HG02943 (cell line): ENCODE measurements around the gene CD82.
"Not testable (repeated sequence)": the region's sequence is repeated elsewhere in the genome, so short reads cannot be mapped to it uniquely, and the experiment has no call there.

Experiments used
- ATAC-seq: cut with Tn5 transposase; IDR thresholded peaks from one replicate; pipeline ENCODE4 v1.9.1; 2021; ENCODE audit warnings: mild to moderate bottlenecking, low read depth, moderate library complexity; ENCODE audit not compliant: unreplicated experiment

The CD82 gene

DNA sequence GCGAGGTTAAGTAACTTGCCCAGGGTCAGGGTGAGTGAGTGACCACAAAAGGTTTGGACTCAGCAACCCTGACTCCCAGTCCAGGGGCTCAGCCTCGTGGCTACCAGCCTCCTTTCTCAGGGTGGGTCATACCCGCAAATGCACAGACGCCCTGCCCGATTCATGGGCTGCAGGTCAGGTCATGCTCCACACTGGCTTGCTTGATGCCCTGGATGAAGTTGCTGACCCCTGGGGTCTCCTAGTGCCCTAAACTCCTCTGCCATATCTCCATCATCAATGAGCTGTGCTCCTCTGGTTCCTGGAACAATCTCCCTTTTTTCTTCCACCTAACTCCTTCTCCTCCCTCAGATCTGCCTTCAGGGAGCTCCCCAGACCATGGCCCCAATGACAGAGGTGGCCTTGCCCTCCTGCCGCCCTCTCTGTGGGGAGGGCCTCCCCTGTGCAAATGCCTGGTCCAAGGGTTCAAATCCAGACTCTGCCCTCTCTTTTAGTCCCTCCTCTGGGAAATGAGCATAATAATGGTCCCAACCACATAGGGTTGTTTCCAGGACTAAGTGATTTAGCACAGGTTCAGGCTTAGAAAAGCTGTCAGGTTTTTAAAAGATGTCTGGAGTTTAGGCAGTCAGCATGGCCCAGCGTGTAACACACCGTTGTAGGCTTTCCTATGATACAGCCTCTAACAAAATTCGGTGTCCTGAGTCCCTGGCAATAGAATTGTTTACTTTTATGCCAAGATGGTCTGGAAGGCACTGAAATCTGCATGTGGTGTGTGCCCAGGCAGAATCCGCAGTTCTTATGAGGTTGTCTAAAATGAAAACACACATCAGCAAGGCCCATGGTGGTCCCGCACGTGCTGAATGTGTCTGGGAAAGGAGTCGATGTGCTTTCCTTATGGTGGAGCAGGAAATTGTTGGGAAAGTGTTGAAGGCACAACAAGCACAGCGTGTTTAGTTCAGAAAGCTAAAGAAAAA, 63.6 kb downstream of the CD82 start:
- no peak for ATAC-seq

DNA sequence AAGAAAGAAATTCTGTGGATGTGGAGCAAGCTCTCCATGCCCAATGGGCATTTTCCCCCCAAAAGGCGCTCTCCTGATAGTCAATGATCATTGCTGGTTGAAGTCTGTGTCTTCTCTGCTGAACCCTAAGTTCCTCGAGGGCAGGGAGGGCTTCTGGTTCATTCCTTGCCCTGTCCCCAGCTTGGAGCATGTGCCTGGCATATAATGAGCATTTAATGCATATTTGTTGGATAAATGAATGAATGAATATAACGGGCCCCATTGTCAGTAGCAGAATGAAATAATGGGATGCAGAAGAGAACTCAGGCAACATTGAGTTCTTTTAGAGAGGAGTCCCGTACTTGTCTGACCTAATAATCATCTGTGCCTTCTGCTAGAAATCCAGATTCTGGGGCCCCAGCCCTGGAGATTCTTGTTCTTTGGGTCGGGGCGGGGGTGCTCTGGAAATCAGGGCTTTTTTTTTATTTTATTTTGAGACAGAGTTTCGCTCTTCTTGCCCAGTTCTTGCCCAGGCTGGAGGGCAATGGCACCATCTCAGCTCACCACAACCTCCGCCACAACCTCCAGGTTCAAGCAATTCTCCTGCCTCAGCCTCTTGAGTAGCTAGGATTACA, 64.4 kb downstream of the CD82 start:
- no peak for ATAC-seq

DNA sequence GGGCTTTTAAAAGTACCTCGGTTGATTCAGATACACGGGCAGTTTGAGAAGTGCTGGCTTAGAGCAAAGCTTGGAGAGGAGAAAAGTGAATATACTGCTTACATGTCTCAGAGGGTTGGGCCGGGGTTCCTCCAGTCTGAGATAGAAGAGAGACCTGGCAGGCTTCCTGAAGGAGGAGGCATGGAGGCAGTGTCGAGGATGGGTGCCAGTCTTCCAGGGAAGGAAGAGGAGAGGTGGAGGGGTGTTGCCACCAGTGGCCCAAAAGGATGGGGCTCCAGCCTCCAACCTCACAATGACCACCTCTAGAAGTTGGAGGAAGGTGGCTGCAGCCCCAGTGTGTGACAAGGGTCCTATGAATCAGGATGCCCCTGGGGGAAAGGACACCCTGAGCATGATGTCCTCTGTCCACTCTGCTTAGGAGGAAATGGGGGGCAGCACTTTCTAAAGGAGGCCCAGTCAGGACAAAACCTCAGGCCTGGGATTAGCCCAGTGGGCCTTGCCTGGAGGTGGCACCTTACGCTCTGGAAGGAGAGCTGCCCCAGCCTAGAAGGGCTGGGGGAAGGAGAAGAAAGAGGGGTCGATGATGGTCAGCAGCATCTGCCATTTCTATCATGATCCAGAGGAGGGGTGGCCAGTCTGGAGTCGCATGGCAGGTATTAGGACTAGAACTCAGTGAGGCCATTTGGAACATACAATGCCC, 65.2 kb downstream of the CD82 start:
- ATAC-seq, result no peak

DNA sequence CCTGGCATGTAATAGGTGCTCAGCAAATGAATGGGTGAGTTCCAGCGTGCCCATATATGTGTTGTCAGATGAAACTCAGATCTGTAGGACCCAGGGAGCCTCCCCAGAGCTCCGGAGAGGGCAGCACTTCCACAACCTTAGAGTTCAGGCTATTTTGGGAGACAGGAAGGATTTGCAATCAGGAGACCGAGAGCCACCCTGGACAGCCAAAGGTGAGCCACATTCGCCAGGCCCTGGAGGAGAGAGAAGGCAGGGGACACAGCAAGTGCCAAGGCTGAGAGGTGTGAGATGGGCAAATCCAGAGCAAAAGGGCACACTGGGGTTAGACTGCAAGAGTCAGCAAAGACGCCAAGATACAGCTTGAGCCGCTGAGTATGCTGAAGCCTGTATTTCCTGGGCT, 66.4 kb downstream of the CD82 start:
- no peak for ATAC-seq

DNA sequence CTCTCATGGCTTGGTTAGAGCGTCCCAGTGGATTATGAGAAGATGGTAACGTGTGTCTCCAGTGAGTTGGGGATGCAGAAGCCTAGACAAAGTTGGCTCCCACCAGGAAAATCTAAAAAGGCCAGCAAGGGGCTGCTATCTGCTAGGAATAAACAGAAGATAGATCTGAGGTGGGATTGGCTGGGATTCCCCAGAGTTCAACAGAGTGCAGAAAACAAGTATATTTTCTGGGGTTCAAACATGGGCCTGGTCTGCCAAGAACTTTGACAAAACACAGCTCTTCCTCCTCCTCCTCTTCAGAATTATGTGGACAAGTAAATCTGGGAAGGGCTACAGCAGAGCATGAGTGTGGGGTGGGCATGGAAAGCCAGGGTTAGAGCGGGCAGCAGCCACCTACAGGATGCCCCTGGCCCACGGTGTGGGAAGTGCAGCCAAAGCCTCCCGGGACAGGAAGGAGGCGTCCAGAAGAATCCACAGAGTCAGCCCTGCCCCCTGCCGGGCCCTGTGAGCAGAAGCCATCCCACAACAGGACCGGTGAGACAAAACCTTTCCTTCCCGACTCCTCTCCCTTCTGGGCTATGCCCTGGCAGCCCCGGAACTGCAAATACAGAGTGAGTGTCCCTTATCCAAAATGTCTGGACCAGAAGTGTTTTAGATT, 67.1 kb downstream of the CD82 start:
- ATAC-seq, result no peak

DNA sequence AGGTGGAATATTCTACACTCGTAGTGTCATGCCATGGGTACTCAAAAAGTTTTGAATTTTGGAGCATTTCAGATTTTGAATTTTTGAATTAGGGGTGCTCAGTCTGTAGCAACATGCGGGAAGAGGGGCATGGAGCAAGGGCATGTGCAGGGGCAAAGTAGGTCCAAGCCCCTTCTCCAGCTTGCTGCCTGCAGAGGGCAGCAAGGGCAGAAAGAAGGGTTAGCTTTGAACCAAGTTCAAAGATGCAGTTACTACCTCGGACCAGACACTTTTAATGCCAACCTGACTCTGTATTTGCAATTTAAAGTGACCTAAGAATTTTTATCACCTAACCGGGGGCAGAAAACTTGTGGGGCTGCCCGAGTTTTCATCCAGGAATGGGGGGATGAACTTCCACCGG, 68.2 kb downstream of the CD82 start:
- no peak for ATAC-seq

DNA sequence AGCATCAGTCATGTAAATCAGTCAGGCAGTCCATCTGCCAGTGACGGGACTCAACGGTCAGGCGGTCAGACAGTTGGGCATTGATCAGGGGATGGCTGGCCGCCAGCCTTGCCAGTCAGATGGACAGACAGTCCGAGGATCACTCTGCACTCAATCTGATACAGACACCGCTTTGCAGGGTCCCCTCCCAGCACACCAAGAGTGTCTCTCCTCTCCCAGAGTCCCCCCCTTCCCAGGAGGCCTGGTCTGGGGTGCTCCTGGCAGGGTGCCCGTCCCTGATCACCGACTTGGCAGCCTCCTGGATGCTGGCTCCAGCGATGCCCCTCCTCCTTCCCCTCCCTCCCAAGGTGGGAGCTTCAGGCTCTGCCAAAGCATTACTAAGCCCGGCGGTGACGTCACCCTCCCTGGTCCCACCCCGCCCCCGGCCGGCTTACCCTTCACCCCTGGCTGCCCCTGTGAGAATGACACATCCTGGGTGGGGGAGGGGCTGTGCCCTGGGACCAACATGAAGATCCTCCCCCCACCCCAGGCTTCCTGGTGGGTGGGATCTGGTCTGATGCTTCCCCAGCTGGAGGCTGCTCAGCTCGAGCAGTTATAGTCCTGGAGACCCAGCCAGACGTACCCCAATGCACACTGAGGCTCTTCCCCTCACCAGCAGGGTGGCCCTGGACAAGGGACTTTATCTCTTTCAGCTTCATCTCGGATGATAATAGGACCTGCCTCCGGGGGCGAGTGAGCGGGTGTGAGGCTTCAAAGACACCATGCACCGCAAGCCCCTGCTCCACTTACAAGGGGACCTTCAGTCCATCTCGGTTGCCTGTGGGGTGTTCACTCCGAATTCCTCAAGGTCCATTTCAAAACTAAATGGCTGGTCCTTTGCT, 69.2 kb downstream of the CD82 start:
- no peak for ATAC-seq

DNA sequence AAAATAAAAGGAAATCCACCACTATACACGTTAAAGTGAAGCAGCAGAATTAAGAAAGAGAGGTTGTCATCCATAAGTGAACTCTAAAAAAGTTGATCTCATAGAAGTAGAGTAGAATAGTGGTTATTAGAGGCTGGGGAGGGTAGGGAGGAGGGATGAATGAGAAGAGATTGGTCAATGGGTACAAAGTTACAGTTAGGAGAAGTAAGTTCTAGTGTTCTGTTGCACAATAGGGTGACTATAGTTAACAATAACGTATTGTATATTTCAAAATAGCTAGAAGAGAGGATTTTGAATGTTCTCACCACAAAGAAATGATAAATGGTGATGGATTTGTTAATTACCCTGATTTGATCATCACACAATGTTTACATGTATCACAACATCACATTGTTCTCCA, 72.0 kb downstream of the CD82 start:
- no peak for ATAC-seq

DNA sequence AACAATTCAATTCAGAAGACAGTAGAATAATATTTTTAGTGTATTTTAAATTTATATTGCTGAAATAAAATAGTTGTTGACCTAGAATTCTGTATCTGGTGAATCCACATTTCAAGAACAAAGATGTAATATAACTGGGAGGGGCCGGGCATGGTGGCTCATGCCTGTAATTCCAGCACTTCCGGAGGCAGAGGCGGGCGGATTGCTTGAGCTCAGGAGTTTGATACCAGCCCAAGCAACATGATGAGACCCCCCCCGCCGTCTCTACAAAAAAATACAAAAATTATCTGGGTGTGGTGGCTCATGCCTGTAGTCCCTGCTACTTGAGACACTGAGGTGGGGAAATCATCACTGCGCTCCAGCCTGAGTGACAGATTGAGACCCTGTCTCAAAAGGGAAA, 72.6 kb downstream of the CD82 start:
- no peak for ATAC-seq

DNA sequence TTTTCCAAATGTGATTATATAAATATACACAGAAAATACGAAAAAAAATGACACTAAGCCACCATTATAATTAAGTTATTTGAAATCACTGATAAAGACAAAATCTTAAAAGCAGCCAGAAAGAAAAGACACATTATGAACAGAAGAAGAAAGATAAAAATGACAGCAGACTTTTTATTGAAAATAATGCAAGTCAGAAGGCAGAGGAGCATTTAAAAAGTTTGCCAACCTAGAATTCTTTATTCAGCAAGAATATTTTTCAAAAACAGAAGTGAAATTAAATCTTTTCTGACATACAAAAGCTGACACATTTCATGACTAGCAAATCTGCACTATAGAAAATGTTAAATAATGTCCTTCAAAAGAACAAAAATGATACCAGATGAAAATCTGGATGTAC, 77.8 kb downstream of the CD82 start:
- no peak for ATAC-seq

DNA sequence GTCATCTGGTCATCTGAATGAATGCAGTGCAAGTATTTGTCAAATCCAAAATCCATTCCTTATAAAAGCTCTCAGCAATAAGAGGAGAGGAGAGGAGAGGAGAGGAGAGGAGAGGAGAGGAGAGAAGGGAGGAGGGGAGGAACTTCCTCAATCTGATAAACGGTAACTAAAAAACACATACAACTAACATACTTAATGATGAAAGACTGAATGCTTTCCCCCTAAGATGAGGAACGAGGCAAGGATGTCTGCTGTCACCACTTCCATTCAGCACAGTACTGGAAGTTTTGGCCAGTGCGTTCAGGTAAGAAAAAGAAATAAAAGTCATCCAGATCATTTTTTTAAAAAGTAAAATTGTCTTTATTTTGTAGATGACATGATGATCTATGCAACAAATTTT, 80.4 kb downstream of the CD82 start:
- ATAC-seq, result no peak

DNA sequence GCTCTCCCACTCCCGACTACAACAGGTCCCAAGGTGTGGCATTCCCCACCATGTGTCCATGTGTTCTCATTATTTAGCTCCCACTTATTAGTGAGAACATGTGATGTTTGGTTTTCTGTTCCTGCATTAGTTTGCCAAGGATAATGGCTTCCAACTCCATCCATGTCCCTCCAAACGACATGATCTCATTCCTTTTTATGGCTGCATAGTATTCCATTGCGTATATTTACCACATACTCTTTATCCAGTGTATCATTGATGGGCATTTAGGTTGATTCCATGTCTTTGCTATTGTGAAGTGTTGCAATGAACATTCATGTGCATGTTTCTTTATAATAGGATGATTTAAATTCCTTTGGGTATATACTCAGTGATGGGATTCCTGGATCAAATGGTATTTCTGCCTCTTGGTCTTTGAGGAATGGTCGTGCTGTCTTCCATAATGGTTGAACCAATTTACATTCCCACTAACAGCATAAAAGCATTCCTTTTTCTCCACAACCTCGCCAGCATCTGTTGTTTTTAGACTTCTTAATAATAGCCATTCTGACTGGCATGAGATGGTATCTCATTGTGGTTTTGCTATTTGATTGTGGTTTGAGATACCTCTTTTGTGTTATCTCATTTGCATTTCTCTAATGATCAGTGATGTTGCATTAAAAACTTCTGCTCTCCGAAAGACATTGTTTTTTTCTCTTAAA, 81.9 kb downstream of the CD82 start:
- not testable (repeated sequence) for ATAC-seq

DNA sequence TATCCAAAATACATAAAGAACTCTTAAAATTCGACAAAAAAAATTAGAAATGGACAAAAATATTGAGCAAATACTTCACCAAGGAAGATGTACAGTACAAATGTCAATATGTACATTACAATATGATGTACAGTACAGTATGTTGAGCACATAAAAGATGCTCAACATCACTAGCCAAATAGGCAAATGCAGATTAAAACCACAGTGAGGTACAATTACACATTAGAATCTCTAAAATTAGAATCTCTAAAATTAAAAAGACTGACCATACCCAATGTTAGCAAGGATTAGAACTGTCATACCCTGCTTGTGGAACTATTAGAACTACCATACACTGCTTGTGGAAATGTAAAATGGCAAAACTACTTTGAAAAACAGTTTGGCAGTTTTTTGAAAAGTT, 82.6 kb downstream of the CD82 start:
- no peak for ATAC-seq

DNA sequence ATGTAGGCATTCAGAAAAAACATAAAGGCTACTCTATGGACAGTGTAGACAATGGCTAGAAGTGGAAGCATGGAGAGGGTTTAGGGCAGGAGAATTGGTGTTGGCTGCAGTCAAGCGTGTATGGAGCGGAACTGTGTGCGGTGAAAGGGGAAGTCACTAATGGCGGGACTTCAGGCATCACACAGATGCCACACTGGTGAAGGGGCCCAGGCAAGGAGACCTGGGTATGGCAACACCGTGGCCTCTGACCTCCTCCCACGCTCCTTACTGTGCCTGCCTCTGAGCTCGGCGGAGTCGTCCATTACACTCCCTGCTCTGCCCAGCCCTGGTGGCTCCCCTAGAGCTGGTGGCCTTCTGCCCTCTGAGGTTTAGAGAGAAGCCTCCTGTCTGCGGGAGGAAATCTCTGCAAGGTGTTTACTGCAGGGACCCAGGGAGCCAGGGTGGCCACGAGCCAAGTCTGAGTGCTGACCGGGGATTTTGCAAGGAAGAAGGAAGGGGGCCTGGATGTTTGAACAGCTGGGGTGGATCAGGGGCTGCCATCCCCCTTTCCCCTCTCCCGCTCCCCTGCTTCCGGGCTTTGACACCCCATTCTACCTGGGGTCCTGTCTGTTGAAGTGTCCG, 86.2 kb downstream of the CD82 start:
- ATAC-seq, result no peak

DNA sequence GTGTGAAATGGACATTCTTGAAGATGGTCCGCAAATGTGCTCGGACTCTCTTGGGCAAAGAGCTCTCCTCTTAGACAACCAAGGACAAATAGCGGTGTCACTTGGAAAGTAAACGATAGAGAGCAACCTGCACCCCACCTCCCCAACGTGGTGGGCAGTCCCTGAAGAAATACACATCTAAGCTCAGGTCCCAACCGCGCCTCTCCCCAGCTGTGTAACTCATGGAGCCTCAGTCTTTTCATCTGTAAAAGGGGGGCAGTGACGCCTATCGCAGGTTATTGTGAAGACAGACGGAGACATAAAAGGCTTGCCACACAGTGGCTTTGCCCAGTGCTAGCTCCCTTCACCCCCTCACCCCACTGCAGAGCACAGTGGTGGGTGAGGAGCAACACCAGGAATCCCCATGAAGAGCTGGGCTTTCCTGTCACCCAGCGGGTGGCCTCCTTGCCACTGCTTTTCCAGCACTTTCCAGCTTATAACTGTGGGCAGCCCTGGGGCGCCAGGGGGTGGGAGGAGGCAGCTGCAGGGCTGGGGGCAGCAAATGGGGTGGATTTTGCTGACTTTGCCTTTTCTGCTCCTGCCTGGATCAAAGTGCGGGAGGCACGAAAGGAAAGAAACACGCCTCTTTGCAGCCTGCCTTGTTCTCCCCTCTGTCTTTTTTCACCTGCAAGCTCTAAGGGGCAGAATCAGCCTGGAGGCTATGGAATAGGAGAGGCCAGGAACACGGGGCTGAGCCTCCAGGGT, 87.6 kb downstream of the CD82 start:
- no peak for ATAC-seq

DNA sequence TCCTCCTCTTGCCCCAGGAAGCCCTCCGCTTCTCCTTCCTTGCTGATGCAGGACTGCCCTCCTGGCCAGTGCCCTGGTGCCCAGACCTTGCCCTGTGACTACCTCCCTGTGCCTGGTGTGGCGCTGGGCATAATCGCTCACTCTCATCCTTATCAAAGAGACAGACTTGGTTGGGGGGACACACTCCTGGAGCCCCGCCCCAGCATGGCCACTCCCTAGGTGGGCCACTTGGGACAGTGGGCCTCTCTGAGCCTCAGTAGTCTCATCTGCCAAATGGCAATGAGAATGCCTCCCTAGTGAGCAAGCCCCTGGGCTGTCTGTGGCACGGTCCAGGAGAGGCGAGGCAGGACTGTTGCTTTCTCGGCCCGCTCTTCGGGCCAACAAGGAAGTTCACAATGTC, 88.6 kb downstream of the CD82 start:
- ATAC-seq, result no peak

DNA sequence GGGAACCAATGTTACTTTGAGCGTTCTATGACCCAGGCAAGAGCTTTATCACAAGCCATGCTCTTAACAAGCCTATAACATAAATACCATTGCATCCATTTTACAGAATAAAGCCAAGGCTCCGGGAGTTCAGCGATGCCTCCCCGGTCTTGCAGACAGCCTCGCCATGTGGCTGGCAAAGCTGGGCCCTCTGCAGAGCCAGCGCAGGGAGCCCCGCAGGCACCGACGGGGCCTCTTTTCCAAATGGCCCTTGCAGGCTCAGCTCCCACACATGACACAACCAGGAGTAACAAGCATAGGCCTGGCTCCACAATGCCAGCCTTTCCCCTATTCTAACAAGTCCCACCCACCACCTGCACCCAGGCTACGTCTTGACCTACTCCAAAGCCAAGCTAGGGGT, 89.1 kb downstream of the CD82 start:
- ATAC-seq, result no peak

DNA sequence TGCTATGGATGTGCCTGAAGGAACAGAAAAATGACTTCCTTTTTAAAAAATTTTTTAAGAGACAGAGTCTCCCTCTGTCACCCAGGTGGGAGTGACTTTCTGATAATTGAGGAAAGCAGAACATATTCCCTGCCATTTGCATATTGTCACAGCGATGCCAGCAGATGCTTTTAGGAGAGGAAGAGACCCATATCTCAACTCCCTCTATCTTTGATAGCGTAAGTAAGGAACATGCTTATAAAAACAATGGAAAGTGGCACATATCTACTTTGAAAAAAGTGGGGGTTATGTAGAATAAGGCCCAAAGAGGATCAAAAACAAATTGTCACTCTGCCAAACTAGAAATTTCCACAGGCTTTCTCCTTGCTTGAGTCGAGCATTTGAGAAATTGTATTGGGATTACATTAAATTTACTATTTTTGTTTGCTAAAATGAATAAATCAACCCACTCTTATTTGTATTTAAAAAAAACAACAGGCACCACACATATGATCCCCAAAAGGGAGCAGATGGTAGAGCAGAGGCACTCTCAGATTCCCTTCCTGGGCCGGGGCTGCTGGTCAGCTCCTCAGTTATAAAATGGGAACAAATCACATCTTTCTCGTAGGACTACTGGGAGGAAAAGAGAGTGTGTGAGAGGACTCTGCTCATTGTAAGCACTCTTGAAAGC, 92.5 kb downstream of the CD82 start:
- no peak for ATAC-seq
